ENCODE data around the gene AKT3.

The AKT3 gene

GRCh38 chr1:243845888-243846287 lies 4.2 kb downstream of the AKT3 start:
- ChIA-PET CTCF (no interaction called here), POLR2A (no interaction called here)
- no peak for DNase-seq (ENCODE audit: low read depth, low spot score)
- TF ChIP-seq CTCF (IDR thresholded peaks at IDR 0.05; ENCODE audit: insufficient read depth, low read length, missing control alignments), result no peak
- H3K4me3 ChIP-seq (ENCODE audit: low read depth, low read length), result no peak overlapping the region

GRCh38 chr1:243844186-243844585 lies 5.9 kb downstream of the AKT3 start:
- TF ChIP-seq CTCF (IDR thresholded peaks at IDR 0.05; ENCODE audit: insufficient read depth, low read length, missing control alignments), result no peak
- no peak for DNase-seq (ENCODE audit: low read depth, low spot score)
- ChIA-PET POLR2A (no interaction called here), CTCF (no interaction called here)
- H3K4me3 ChIP-seq (ENCODE audit: low read depth, low read length), result no peak overlapping the region

GRCh38 chr1:243842978-243843511 lies 7.0 kb downstream of the AKT3 start:
- TF ChIP-seq CTCF (IDR thresholded peaks at IDR 0.05; ENCODE audit: insufficient read depth, low read length, missing control alignments), result no peak
- no peak overlapping the region for H3K4me3 ChIP-seq (ENCODE audit: low read depth, low read length)
- ChIA-PET POLR2A (no interaction called here), CTCF (no interaction called here)
- DNase-seq (ENCODE audit: low read depth, low spot score), result peak; percentile 61

- CTCF ChIA-PET, result no interaction called here
- no peak overlapping the region for H3K4me3 ChIP-seq (ENCODE audit: low read depth, low read length)
- POLR2A ChIA-PET, result no interaction called here
- no peak for TF ChIP-seq CTCF (IDR thresholded peaks at IDR 0.05; ENCODE audit: insufficient read depth, low read length, missing control alignments)
- no peak for DNase-seq (ENCODE audit: low read depth, low spot score)
Observed at GRCh38 chr1:243842161-243842560, 7.9 kb downstream of the AKT3 start.

GRCh38 chr1:243841507-243841906 lies 8.5 kb downstream of the AKT3 start:
- POLR2A ChIA-PET, result no interaction called here
- no peak overlapping the region for H3K4me3 ChIP-seq (ENCODE audit: low read depth, low read length)
- peak; percentile 46 for DNase-seq (ENCODE audit: low read depth, low spot score)
- no peak for TF ChIP-seq CTCF (IDR thresholded peaks at IDR 0.05; ENCODE audit: insufficient read depth, low read length, missing control alignments)
- CTCF ChIA-PET, result no interaction called here

GRCh38 chr1:243837907-243838535 lies 12.0 kb downstream of the AKT3 start:
- no peak for DNase-seq (ENCODE audit: low read depth, low spot score)

More at GRCh38 chr1:243837907-243838535, 12.0 kb downstream of the AKT3 start:
- ChIA-PET POLR2A (no interaction called here), CTCF (interaction anchor here (0.8 kb wide), 1 partner anchor 89 kb away, joined by 3 read pairs; no protein-coding TSS in a partner anchor)
- no peak overlapping the region for H3K4me3 ChIP-seq (ENCODE audit: low read depth, low read length)
- no peak for TF ChIP-seq CTCF (IDR thresholded peaks at IDR 0.05; ENCODE audit: insufficient read depth, low read length, missing control alignments)

All from AG04449 (cell line).